Epithelial cell of proximal tubule (primary cell): Measurements from ENCODE around the gene HAPLN3. TPM values are rescaled to one million over a fixed set of nuclear protein-coding genes. Genes with fewer than 3 reads are reported as not detected.

Experiments
- DNase-seq: peaks from one replicate; pipeline ENCODE4 v3.0.0-alpha.2; 2011; ENCODE audit warnings: low read depth
- H3K4me3 ChIP-seq: 2 replicates; pipeline ENCODE4 v1.5.1; 2011; ENCODE audit warnings: low read depth, mild to moderate bottlenecking, low read length
- CTCF ChIP-seq: conservative IDR thresholded peaks from 2 replicates; pipeline ENCODE4 v1.5.1; 2012; ENCODE audit warnings: low read depth, mild to moderate bottlenecking, low read length
- total RNA-seq: library from RNA; depleted of rRNA; stranded (reverse); fragments of >200 nt; gene quantifications from 2 replicates; pipeline ENCODE4 v1.2.3, GENCODE V29; 2015

HAPLN3 gene
- total RNA-seq, 1 donor from 2014 or later, result 21.9 TPM

DNA sequence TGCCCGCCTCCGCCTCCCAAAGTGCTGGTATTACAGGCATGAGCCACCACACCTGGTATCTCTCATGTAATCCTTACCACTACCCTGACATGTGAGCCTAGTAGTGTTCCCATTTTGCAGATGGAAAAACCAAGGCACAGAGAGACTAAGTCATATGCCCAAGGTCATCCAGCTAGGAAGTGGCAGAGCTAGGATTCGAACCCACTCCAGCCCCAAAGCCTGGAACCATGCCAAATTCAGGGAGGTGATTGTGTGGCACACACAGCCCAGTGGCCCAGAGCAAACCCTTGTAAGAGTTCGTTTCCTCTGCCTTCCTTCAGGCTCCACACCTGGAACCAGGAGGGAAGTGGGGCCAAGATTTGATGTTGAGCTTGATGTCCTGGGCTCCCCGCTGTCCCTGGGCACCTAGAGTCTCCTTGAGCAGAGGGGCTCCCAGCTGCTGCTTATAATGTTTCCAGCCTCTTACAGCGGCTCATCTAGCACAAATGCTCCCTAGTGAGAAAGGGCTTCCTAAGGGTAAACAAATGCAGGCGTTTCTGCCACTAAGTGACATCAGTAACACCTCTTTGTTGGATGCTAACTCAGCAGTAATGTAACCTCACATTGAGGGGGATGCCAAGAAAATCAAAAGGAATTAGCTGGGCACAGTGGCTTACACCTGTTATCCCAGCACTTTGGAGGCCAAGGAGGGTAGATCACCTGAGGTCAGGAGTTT is 3.6 kb downstream of the HAPLN3 start:
- no peak overlapping the region for H3K4me3 ChIP-seq
- no peak for TF ChIP-seq CTCF
- no peak for DNase-seq

- DNase-seq, result no peak
- TF ChIP-seq CTCF, result no peak
- H3K4me3 ChIP-seq, result no peak overlapping the region
These were observed 4.8 kb downstream of the HAPLN3 start for GRCh38 chr15:88890495-88890894.

- H3K4me3 ChIP-seq, result no peak overlapping the region
- DNase-seq, result no peak
- no peak for TF ChIP-seq CTCF
These were observed 6.6 kb downstream of the HAPLN3 start for GRCh38 chr15:88888719-88889118.

- no peak overlapping the region for H3K4me3 ChIP-seq
- no peak for TF ChIP-seq CTCF
- no peak for DNase-seq
These were observed 8.2 kb downstream of the HAPLN3 start for GRCh38 chr15:88887068-88887580.

DNA sequence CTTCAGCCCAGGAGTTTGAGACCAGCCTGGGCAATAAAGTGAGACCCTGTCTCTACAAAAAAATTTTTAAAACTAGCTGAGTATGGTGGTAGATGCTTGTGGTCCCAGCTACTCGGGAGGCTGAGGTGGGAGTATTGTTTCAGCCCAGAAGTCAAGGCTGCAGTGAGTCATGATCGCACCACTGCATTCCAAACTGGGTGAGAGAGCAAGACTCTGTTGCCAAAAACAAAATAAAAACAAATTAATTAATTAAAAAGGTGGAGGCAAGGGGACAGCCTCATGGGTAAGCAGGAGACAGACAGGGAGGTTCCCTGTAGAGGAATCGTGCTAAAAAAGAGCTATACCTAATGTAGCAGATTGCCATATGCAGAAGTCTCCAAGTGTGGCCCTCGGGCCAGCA is 12.6 kb downstream of the HAPLN3 start:
- no peak for TF ChIP-seq CTCF
- no peak overlapping the region for H3K4me3 ChIP-seq
- no peak for DNase-seq

GRCh38 chr15:88881775-88882174 is 13.6 kb downstream of the HAPLN3 start:
- TF ChIP-seq CTCF, result no peak
- H3K4me3 ChIP-seq, result no peak overlapping the region
- DNase-seq, result no peak
